GM18873 (cell line): ENCODE data around the gene REPIN1.

ENCODE experiments used
- ATAC-seq: cut with Tn5 transposase; IDR thresholded peaks from one replicate; pipeline ENCODE4 v1.9.1; 2021; ENCODE audit warnings: mild to moderate bottlenecking, moderate library complexity, moderate number of reproducible peaks; ENCODE audit not compliant: unreplicated experiment, low FRiP score

Gene REPIN1

GRCh38 chr7:150359622-150360362 is 8.8 kb upstream of the REPIN1 start:
- no peak for ATAC-seq

DNA sequence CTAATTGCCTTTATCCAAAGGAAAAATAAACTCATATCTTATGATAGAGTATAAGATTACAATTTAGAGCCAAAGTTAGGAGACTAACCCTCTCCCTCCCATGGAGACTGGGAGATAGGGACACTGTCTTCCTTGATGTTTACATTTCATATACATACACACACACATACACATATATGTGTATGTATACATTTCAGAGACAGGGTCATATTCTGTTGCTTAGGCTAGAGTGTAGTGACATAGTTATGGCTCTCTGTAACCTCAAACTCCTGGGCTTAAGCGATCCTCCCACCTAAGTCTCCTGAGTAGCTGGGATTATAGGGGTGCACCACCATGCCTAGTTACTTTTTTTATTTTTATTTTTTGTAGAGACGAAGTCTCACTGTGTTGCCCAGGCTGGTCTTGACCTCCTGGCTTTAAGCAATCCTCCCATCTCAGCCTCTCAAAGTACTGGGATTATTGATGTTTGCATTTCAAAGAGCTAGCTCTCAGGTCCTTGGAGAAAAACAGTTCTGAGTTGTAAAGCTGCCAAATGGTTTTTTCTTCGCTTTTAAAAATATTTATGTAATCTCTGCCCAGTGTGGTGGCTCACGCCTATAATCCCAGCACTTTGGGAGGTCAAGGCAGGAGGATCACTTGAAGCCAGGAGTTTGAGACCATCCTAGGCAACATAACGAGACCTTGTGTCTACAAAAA is 8.1 kb upstream of the REPIN1 start:
- ATAC-seq = no peak

- ATAC-seq = no peak
These were observed 7.2 kb upstream of the REPIN1 start for GRCh38 chr7:150361402-150361801.

GRCh38 chr7:150361807-150362621 is 6.6 kb upstream of the REPIN1 start:
- no peak for ATAC-seq

- no peak for ATAC-seq
These were observed 5.3 kb upstream of the REPIN1 start for GRCh38 chr7:150363370-150363769.

DNA sequence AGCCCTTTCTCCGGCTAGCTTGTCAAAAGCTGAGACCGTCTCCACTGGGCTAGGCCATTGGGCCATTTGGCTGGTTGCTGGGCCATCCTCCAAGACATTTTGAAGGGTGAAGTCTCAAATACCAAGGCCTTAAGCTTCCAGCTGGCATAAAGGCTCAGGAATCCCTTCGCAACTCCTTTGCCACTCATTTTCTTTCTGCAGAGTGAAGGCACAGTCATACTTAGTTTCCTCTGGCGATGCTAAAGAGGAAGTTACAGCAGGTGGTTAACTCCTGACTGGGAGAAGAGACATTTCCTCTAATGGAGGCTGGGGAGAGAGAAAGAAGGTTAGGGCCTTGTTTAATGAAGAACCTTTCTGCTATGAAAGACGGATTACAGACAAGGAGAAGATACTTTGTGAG is 4.8 kb upstream of the REPIN1 start:
- no peak for ATAC-seq

DNA sequence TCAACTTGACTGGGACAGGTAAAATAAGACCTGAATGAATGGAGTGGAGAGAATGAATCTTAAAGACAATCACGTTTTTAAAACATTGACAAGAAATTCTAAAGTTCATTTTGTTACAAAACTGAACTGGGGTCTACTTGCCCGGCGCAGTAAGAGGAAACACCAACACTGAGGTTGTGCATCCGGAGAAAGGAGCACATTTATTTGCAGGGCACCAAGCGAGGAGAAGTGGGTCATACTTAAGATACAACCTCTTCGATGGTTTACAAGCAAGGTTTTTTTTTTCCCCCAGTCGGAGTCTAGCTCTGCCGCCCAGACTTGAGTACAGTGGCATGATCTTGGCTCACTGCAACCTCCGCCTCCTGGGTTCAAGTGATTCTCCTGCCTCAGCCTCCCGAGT is 3.4 kb upstream of the REPIN1 start:
- ATAC-seq = no peak

DNA sequence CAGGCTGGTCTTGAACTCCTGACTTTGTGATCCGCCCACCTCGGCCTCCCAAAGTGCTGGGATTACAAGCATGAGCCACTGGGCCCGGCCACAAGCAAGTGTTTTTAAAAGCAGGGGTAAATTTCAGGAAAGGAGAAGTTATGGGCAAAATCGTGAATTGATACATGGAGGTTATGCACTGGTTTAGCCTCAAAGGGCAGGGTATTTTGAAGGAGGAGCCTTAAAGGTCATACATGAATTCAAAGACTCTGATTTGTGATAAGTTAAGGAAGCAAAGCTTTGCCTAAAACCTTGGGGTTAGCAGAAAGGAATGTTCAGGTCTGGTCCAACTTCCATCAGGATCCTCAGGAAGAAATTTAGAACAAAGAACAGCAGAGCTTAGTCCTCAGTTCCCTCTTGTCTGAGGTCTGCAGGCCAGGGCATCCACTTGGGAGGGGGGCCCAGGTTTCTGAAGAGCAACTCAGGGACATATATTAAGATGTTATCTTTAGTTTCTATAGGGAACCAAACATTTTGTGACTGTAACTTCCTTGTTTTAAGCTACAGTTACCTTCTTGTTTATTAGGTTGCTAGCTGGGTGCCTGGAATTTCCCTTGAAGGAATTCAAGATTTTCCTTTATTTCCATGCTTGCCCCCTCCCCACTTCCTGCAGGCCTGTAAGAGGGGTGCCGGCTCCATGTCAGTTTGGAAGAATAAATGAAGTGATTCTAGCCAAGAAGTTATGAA is 2.8 kb upstream of the REPIN1 start:
- ATAC-seq = no peak

DNA sequence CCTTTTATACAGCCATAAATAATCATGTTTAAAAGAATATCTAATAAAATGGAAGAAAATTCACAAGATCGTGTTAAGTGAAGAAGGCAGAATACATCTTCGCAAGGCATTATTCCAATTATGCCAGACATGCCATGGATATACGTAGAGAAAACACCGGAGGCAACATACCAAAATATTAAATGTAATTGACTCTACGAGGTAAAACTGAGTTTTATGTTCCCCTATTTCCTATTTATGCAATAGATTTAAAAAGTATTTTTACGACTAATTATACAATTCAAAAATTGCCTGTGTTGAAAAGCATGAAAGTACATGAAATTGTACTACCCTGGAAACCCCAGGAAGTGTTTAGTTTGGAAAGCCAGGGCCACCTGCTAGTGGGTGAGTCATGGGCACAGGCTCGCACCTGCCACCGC is 936 bp upstream of the REPIN1 start:
- ATAC-seq = no peak

GRCh38 chr7:150368884-150369747 is 494 bp downstream of the REPIN1 start:
- peak; percentile 29 for ATAC-seq

GRCh38 chr7:150369748-150370501 is 1.3 kb downstream of the REPIN1 start:
- peak; percentile 0 for ATAC-seq

DNA sequence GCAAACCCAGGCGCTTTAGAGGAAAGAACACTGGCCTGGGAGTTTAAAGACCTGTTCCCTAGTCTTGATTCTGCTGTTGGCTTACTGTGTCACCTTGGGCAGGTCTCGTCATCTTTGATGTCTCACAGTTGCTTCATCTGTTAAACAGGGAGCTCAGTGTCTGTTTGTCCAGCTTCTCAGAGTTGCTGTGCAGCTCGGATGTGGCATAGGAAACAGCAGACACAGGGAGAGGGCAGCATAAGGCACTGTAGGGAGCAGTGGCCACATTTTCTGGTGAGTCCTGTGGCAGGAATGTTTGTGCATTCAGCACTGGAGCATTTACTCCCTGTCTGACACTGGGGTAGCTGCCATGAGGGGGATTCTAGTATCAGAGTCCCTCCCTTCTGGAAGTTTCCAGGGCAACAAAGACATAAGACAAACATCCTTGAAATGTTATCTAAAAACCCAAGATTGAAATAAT is 2.0 kb downstream of the REPIN1 start:
- ATAC-seq = no peak

GRCh38 chr7:150371131-150371995 is 2.7 kb downstream of the REPIN1 start:
- ATAC-seq = no peak

GRCh38 chr7:150371996-150372270 is 3.3 kb downstream of the REPIN1 start:
- no peak for ATAC-seq

DNA sequence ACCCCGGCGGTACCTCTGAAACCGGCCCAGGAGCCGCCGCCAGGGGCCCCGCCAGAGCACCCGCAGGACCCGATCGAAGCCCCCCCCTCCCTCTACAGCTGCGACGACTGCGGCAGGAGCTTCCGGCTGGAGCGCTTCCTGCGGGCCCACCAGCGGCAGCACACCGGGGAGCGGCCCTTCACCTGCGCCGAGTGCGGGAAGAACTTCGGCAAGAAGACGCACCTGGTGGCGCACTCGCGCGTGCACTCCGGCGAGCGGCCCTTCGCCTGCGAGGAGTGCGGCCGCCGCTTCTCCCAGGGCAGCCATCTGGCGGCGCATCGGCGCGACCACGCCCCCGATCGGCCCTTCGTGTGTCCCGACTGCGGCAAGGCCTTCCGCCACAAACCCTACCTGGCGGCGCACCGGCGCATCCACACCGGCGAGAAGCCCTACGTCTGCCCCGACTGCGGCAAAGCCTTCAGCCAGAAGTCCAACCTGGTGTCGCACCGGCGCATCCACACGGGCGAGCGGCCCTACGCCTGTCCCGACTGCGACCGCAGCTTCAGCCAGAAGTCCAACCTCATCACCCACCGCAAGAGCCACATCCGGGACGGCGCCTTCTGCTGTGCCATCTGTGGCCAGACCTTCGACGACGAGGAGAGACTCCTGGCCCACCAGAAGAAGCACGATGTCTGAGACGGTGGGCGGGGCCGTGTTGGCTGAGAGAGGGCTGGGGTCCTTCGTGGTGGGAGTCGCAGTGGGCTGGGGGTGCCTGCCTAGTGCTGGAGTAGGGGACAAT is 3.8 kb downstream of the REPIN1 start:
- ATAC-seq = no peak

DNA sequence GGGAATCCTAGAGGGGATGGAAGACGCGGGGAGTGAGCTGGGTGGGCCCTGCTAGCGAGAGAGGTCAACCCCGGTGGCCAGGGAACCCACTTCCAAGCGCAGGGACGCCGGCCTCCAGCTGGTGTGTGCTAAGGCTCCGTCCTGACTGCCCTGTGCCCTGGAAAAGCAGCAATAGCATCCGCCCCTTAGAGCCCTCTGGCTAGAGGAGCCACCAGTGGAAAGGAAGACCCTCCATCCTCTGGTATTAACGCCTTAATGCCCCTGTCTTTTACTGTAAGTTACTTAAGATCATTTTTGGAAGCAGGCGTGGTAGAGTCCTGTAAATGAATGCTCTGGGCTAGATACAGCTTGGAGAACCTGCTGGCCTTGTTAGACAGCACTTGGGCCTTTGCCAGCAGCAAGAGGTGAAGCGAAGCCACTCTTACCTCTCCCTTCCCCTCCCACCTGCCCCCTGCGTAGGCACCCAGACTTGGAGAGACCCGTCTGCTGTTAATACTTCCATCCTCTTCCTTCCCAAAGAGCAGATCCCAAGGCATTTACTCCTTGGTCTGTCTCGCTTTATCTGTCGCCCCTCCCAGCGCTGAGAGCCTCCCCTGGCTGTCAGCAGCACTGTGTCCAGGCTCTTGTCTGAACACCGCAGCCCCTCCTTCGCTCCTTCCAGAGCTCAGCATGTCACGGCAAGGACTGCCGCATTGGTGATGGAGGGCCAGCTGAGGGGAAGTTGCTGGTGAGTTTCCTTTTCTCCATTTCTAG is 4.6 kb downstream of the REPIN1 start:
- ATAC-seq = no peak

- ATAC-seq = no peak
These were observed 5.4 kb downstream of the REPIN1 start for GRCh38 chr7:150374026-150374425.
